IMR-90 (cell line): ENCODE data around the gene RXRB. TPM values are rescaled to one million over a fixed set of nuclear protein-coding genes. Genes with fewer than 3 reads are reported as not detected.

Experiments
- ATAC-seq: fragments of 200-7000 bp; cut with Tn5 transposase; 2 replicates; pipeline ENCODE4 v1.9.1; 2020; ENCODE audit warnings: low read depth, mild to moderate bottlenecking, moderate library complexity
- BruUV-seq: library from RNA; stranded (reverse); fragments of 400-500 nt; replicated peaks from 2 replicates; lab custom pipeline; 2021; lab: Mats Ljungman, UMichigan
- CTCF ChIA-PET: fragments of 300-600 bp; formaldehyde crosslinking; extraction: SDS; loops from one replicate; lab custom pipeline; 2021; ENCODE audit warnings: antibody characterized with exemption; lab: Yijun Ruan, JAX
- POLR2A ChIA-PET: fragments of 300-600 bp; sonication (Branson Sonifier 250); formaldehyde crosslinking; loops from one replicate; lab custom pipeline; 2022; ENCODE audit warnings: antibody characterized with exemption; ENCODE audit not compliant: unreplicated experiment; lab: Charles Lee
- DNase-seq: peaks from one replicate; pipeline ENCODE4 v3.0.0; 2013
- H2AFZ ChIP-seq: replicated peaks from 2 replicates; pipeline ENCODE3; 2013; ENCODE audit warnings: low read length, mild to moderate bottlenecking; ENCODE audit not compliant: poor library complexity
- H2AK5ac ChIP-seq: 2 replicates; pipeline ENCODE4 v1.6.1; 2013; ENCODE audit warnings: low read depth, low read length, inconsistent platforms
- H2AK9ac ChIP-seq: replicated peaks from 2 replicates; pipeline ENCODE3; 2013; ENCODE audit warnings: mild to moderate bottlenecking, low read depth, low read length, moderate library complexity; ENCODE audit not compliant: poor library complexity
- H2BK120ac ChIP-seq: 2 replicates; pipeline ENCODE4 v1.6.1; 2013; ENCODE audit warnings: low read depth, low read length, inconsistent platforms
- H2BK15ac ChIP-seq: 3 replicates; pipeline ENCODE4 v1.6.1; 2013; ENCODE audit warnings: low read depth, low read length, inconsistent platforms
- H2BK20ac ChIP-seq: 2 replicates; pipeline ENCODE4 v1.6.1; 2013; ENCODE audit warnings: low read depth, mild to moderate bottlenecking, inconsistent platforms, low read length, moderate library complexity
- H2BK5ac ChIP-seq: 2 replicates; pipeline ENCODE4 v1.6.1; 2013; ENCODE audit warnings: mild to moderate bottlenecking, low read depth, low read length, inconsistent platforms; ENCODE audit not compliant: poor library complexity, severe bottlenecking
- H3K14ac ChIP-seq: replicated peaks from 2 replicates; pipeline ENCODE4 v1.6.1; 2013; ENCODE audit warnings: low read depth, low read length, inconsistent platforms
- H3K18ac ChIP-seq: 2 replicates; pipeline ENCODE4 v1.6.1; 2013; ENCODE audit warnings: low read depth, low read length, control low read depth
- H3K23ac ChIP-seq: 2 replicates; pipeline ENCODE4 v1.6.1; 2013; ENCODE audit warnings: low read depth, low read length, inconsistent platforms
- H3K27ac ChIP-seq: 2 replicates; pipeline ENCODE4 v1.5.1; 2013; ENCODE audit warnings: mild to moderate bottlenecking, control low read depth, low read length; ENCODE audit not compliant: insufficient read depth
- H3K27me3 ChIP-seq: 2 replicates; pipeline ENCODE4 v1.6.1; 2013; ENCODE audit warnings: low read length; ENCODE audit not compliant: control insufficient read depth, insufficient read depth
- H3K36me3 ChIP-seq: 2 replicates; pipeline ENCODE4 v1.6.1; 2013; ENCODE audit warnings: low read length, mixed read lengths; ENCODE audit not compliant: control insufficient read depth, insufficient read depth
- H3K4ac ChIP-seq: 2 replicates; pipeline ENCODE4 v1.6.1; 2013; ENCODE audit warnings: low read depth, low read length, inconsistent platforms
- H3K4me1 ChIP-seq: 2 replicates; pipeline ENCODE4 v1.6.1; 2013; ENCODE audit warnings: low read length, mixed read lengths; ENCODE audit not compliant: control insufficient read depth, insufficient read depth
- H3K4me2 ChIP-seq: 2 replicates; pipeline ENCODE4 v1.6.1; 2013; ENCODE audit warnings: low read depth, mild to moderate bottlenecking, control low read depth, low read length, moderate library complexity
- H3K4me3 ChIP-seq: 2 replicates; pipeline ENCODE4 v1.5.1; 2013; ENCODE audit warnings: low read depth, mild to moderate bottlenecking, control low read depth, low read length, moderate library complexity; ENCODE audit not compliant: insufficient read depth
- H3K56ac ChIP-seq: 2 replicates; pipeline ENCODE4 v1.6.1; 2013; ENCODE audit warnings: low read length, inconsistent platforms; ENCODE audit not compliant: insufficient read depth; ENCODE audit errors: extremely low read depth
- H3K79me1 ChIP-seq, 2 experiments: 2 replicates each; pipeline ENCODE4 v1.6.1; 2013; ENCODE audit warnings: low read length in 2 of 2, inconsistent platforms in 1 of 2, low read depth in 1 of 2
- H3K9ac ChIP-seq: 2 replicates; pipeline ENCODE4 v1.6.1; 2013; ENCODE audit warnings: low read depth, low read length, control low read depth
- H3K9me1 ChIP-seq: 2 replicates; pipeline ENCODE4 v1.6.1; 2013; ENCODE audit warnings: low read length, inconsistent platforms; ENCODE audit not compliant: insufficient read depth
- H3K9me3 ChIP-seq: 2 replicates; pipeline ENCODE4 v1.6.1; 2013; ENCODE audit warnings: low read length; ENCODE audit not compliant: control insufficient read depth, insufficient read depth
- H4K20me1 ChIP-seq: 2 replicates; pipeline ENCODE4 v1.6.1; 2013; ENCODE audit warnings: low read length, inconsistent platforms; ENCODE audit not compliant: insufficient read depth
- H4K5ac ChIP-seq: 2 replicates; pipeline ENCODE4 v1.6.1; 2013; ENCODE audit warnings: mild to moderate bottlenecking, low read depth, low read length, control low read depth
- H4K8ac ChIP-seq, 2 experiments: 2 replicates each; pipeline ENCODE4 v1.6.1; 2013; ENCODE audit warnings: low read depth in 2 of 2, low read length in 2 of 2, control low read depth in 1 of 2, inconsistent platforms in 1 of 2
- H4K91ac ChIP-seq: 2 replicates; pipeline ENCODE4 v1.6.1; 2013; ENCODE audit warnings: low read depth, low read length, inconsistent platforms; ENCODE audit not compliant: insufficient read depth
- BHLHE40 ChIP-seq: fragments of 150-350 bp; IDR thresholded peaks from 2 replicates; pipeline ENCODE4 v1.6.1; 2016; ENCODE audit warnings: mild to moderate bottlenecking, low read depth, low read length
- MAFK ChIP-seq: IDR thresholded peaks from 2 replicates; pipeline ENCODE4 v1.6.1; 2012; ENCODE audit warnings: low read depth, low read length, improper control_type of control experiment
- POLR2A ChIP-seq: IDR thresholded peaks from 2 replicates; pipeline ENCODE4 v1.6.1; 2012; ENCODE audit warnings: mild to moderate bottlenecking, low read depth, low read length
- WGBS, 2 experiments: methylation state at CpG; one replicate each; pipeline versions ENCODE4 v1.1.5 to v1.1.7; 2013; ENCODE audit warnings: missing lambda C conversion rate in 2 of 2; ENCODE audit not compliant: insufficient read length in 1 of 2; ENCODE audit errors: extremely low coverage in 2 of 2; 5-methylcytosine and 5-hydroxymethylcytosine counted together
- dilution Hi-C: fragments of 300-500 bp; cut with HindIII; formaldehyde crosslinking; loops from one replicate; pipeline ENCODE4 v1.14.3; 2018; ENCODE audit warnings: low sequenced_read_pairs; ENCODE audit not compliant: unreplicated experiment
- in situ Hi-C: fragments of 300-500 bp; cut with MboI; formaldehyde crosslinking; loops from 3 replicates; pipeline ENCODE4 v1.14.3; 2019; ENCODE audit warnings: low sequenced_read_pairs, inconsistent platforms, mixed read lengths
- intact Hi-C: fragments of 100-400 bp; cut with micrococcal nuclease; formaldehyde crosslinking; loops from 2 replicates; pipeline ENCODE4 v1.10.0; 2022
- polyA plus RNA-seq, 3 experiments: library from polyadenylated mRNA; depleted of rRNA; stranded (reverse); fragments of >200 nt; gene quantifications; 2 replicates each; pipeline ENCODE4 v1.2.3, GENCODE V29; 2012; ENCODE audit warnings: low replicate concordance in 1 of 3
- total RNA-seq: library from RNA; depleted of rRNA; stranded (reverse); fragments of >200 nt; gene quantifications from 2 replicates; pipeline ENCODE4 v1.2.3, GENCODE V29; 2012

The RXRB gene
- total and polyA plus RNA-seq, 2 of the 4 experiments (the other 2 are of a cell fraction) = 18.6 to 53.7 TPM

GRCh38 chr6:33213989-33214335 lies 13.5 kb upstream of the RXRB start (continued):
- TF ChIP-seq MAFK (no peak), BHLHE40 (no peak)

- Histone ChIP-seq H3K4me2 (peak overlapping the region; percentile 94), H3K23ac (peak overlapping the region; percentile 82), H2BK15ac (no peak overlapping the region), H2BK5ac (no peak overlapping the region), H3K9ac (peak overlapping the region; percentile 72), H3K9me1 (no peaks in the 10 kb centered on the region), H3K79me1 (peaks cover 7 to 19% of the 10 kb centered on the region in 2 experiments), H4K20me1 (no peaks in the 10 kb centered on the region), H3K27ac (peak overlapping the region; percentile 10; the same call in 1 of the 2 replicates), H4K8ac (peak overlapping the region; percentile 70 to 85), H3K27me3 (peaks cover 18% of the 10 kb centered on the region), H3K14ac (peak overlapping the region; percentile 78), H2BK20ac (no peak overlapping the region), H3K18ac (peak overlapping the region; percentile 46), H3K4ac (peak overlapping the region; percentile 67), H4K91ac (peak overlapping the region; percentile 53), H2BK120ac (peak overlapping the region; percentile 33; the same call in 1 of the 2 replicates), H3K36me3 (peaks cover 20% of the 10 kb centered on the region), H2AK9ac (peak overlapping the region; percentile 89), H3K4me1 (peaks cover 2% of the 10 kb centered on the region; the same call in 1 of the 2 replicates), H3K4me3 (peak overlapping the region; percentile 59), H3K56ac (no peak overlapping the region), H4K5ac (peak overlapping the region; percentile 72), H3K9me3 (no peaks in the 10 kb centered on the region), H2AK5ac (no peak overlapping the region; the same call in 1 of the 2 replicates), H2AFZ (peak overlapping the region; percentile 92)
- intact Hi-C loops (no loop called here), dilution Hi-C loops (no loop called here), in situ Hi-C loops (no loop called here)
- ChIA-PET POLR2A (interaction anchor here (0.6 kb wide), 1 partner anchor 105 kb away, joined by 7 read pairs; no protein-coding TSS in a partner anchor), CTCF (interaction anchor here (0.6 kb wide), 1 partner anchor 183 kb away, joined by 3 read pairs; no protein-coding TSS in a partner anchor)
- ATAC-seq (peak; percentile 69), DNase-seq (no peak)
- BruUV-seq = no TSS peak
- TF ChIP-seq POLR2A (0 out of 2 replicates have a peak, but pooled peaks have one; percentile 10), MAFK (no peak)
- 3% methylated on average over 12 of the region's 43 CpGs; no CpG with 5 or more reads in 1 of the 2 experiments for WGBS, 2 experiments
Observed at GRCh38 chr6:33213166-33213988, 12.9 kb upstream of the RXRB start.
